Thymus (tissue), 11 donors: ENCODE measurements around the gene WNT2. TPM values are rescaled to one million over a fixed set of nuclear protein-coding genes. Genes with fewer than 3 reads are reported as not detected.

Experiments
- DNase-seq, 9 donors: peaks; one replicate each; pipeline ENCODE4 v3.0.0-alpha.2; 2013; ENCODE audit warnings: low spot score in 9 of 9, low read depth in 6 of 9, missing footprints in 1 of 9
- H3K27ac ChIP-seq, 2 donors: one replicate each; pipeline ENCODE4 v1.5.1; 2013; ENCODE audit warnings: control low read depth in 1 of 2, low read depth in 1 of 2, low read length in 1 of 2, mild to moderate bottlenecking in 1 of 2, moderate library complexity in 1 of 2
- H3K27me3 ChIP-seq, 2 donors: one replicate each; pipeline ENCODE4 v1.5.1; 2013; ENCODE audit warnings: low read length in 1 of 2; ENCODE audit not compliant: control insufficient read depth in 2 of 2, insufficient read depth in 1 of 2
- H3K36me3 ChIP-seq, 2 donors: one replicate each; pipeline ENCODE4 v1.5.1; 2013; ENCODE audit warnings: low read length in 1 of 2, mild to moderate bottlenecking in 1 of 2, moderate library complexity in 1 of 2; ENCODE audit not compliant: control insufficient read depth in 2 of 2, insufficient read depth in 2 of 2
- H3K4me1 ChIP-seq, 2 donors: one replicate each; pipeline ENCODE4 v1.5.1; 2013; ENCODE audit warnings: low read length in 2 of 2; ENCODE audit not compliant: control insufficient read depth in 2 of 2, insufficient read depth in 2 of 2
- H3K4me3 ChIP-seq, 2 donors: one replicate each; pipeline ENCODE4 v1.5.1; 2013; ENCODE audit warnings: low read length in 2 of 2, control low read depth in 1 of 2, mild to moderate bottlenecking in 1 of 2
- H3K9me3 ChIP-seq, 2 donors: one replicate each; pipeline ENCODE4 v1.5.1; 2013; ENCODE audit warnings: low read length in 1 of 2, mild to moderate bottlenecking in 1 of 2; ENCODE audit not compliant: control insufficient read depth in 2 of 2, insufficient read depth in 1 of 2
- WGBS: extraction: QIAGEN DNeasy Blood & Tissue Kit; methylation state at CpG from one replicate; pipeline ENCODE4 v1.1.7; 2013; 5-methylcytosine and 5-hydroxymethylcytosine counted together
- polyA plus RNA-seq: library from polyadenylated mRNA; stranded (reverse); fragments of 200-250 nt; gene quantifications from one replicate; pipeline ENCODE4 v1.2.3, GENCODE V29; 2013
- total RNA-seq: library from RNA; stranded (reverse); fragments of 120-200 nt; gene quantifications from one replicate; pipeline ENCODE4 v1.2.4, GENCODE V29; 2013
- donor health status: healthy.

The WNT2 gene
- total and polyA plus RNA-seq, 2 donors, result 0.14 to 0.24 TPM

- 98% methylated on average over 5 of the region's 5 CpGs for WGBS
- Histone ChIP-seq H3K36me3 (no peaks in the 10 kb centered on the region), H3K4me1 (no peaks in the 10 kb centered on the region), H3K4me3 (no peak overlapping the region), H3K27me3 (peaks cover 0 to 2% of the 10 kb centered on the region in 2 donors), H3K27ac (no peak overlapping the region), H3K9me3 (no peaks in the 10 kb centered on the region)
- no peak for DNase-seq
These were observed 38.2 kb downstream of the WNT2 start for GRCh38 chr7:117284692-117285091.

GRCh38 chr7:117283779-117284178 lies 39.1 kb downstream of the WNT2 start:
- DNase-seq, result no peak
- 95% methylated on average over 6 of the region's 6 CpGs for WGBS
- H3K4me3 ChIP-seq, result no peak overlapping the region
- no peaks in the 10 kb centered on the region for H3K36me3 ChIP-seq
- no peaks in the 10 kb centered on the region for H3K4me1 ChIP-seq
- H3K27me3 ChIP-seq, result peaks cover 0 to 2% of the 10 kb centered on the region in 2 donors
- H3K9me3 ChIP-seq, result no peaks in the 10 kb centered on the region
- H3K27ac ChIP-seq, result no peak overlapping the region

DNA sequence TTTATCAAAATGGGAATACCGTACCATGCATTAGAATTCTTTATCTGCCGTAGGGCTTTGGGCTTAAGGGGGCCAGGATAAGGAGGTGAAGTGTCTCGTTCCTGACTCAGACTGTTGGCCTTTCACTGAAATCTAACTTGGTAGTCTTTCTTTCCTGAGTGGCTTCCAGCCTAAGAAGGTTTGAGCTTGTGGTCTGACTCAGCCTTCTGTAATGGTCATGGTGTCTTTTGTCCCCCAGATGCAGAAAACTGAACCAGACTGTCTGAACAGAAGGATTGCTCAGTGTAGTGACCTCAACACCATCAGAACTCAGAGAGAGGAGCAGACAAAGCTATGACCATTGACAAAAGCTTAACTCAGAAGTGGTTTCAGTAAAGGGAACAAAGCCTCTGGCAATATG lies 39.5 kb downstream of the WNT2 start:
- Histone ChIP-seq H3K9me3 (no peaks in the 10 kb centered on the region), H3K4me1 (no peaks in the 10 kb centered on the region), H3K27ac (no peak overlapping the region), H3K27me3 (peaks cover 0 to 2% of the 10 kb centered on the region in 2 donors), H3K36me3 (no peaks in the 10 kb centered on the region), H3K4me3 (no peak overlapping the region)
- DNase-seq, result no peak
- 92% methylated on average over 3 of the region's 3 CpGs for WGBS

GRCh38 chr7:117282239-117282812 lies 40.5 kb downstream of the WNT2 start:
- Histone ChIP-seq H3K27ac (no peak overlapping the region), H3K36me3 (no peaks in the 10 kb centered on the region), H3K9me3 (no peaks in the 10 kb centered on the region), H3K4me3 (no peak overlapping the region), H3K27me3 (peaks cover 0 to 2% of the 10 kb centered on the region in 2 donors), H3K4me1 (no peaks in the 10 kb centered on the region)
- DNase-seq, result no peak
- 22% methylated on average over 1 of the region's 1 CpG for WGBS

GRCh38 chr7:117281562-117281961 lies 41.3 kb downstream of the WNT2 start:
- H3K9me3 ChIP-seq, result no peaks in the 10 kb centered on the region
- 93% methylated on average over 5 of the region's 5 CpGs for WGBS
- H3K4me1 ChIP-seq, result no peaks in the 10 kb centered on the region
- H3K27ac ChIP-seq, result no peak overlapping the region
- no peak overlapping the region for H3K4me3 ChIP-seq
- DNase-seq, result no peak
- H3K36me3 ChIP-seq, result no peaks in the 10 kb centered on the region
- H3K27me3 ChIP-seq, result peaks cover 0 to 2% of the 10 kb centered on the region in 2 donors

GRCh38 chr7:117279931-117280557 lies 42.8 kb downstream of the WNT2 start:
- peaks cover 0 to 2% of the 10 kb centered on the region in 2 donors for H3K27me3 ChIP-seq
- no peaks in the 10 kb centered on the region for H3K9me3 ChIP-seq
- DNase-seq, result no peak
- H3K4me3 ChIP-seq, result no peak overlapping the region
- no peak overlapping the region for H3K27ac ChIP-seq
- no peaks in the 10 kb centered on the region for H3K36me3 ChIP-seq
- no peaks in the 10 kb centered on the region for H3K4me1 ChIP-seq
- WGBS, result 89% methylated on average over 12 of the region's 12 CpGs

- no peaks in the 10 kb centered on the region for H3K9me3 ChIP-seq
- H3K27me3 ChIP-seq, result peaks cover 0 to 2% of the 10 kb centered on the region in 2 donors
- 91% methylated on average over 2 of the region's 2 CpGs for WGBS
- DNase-seq, result no peak
- peaks cover 0 to 2% of the 10 kb centered on the region in 2 donors for H3K4me1 ChIP-seq
- H3K4me3 ChIP-seq, result no peak overlapping the region
- H3K27ac ChIP-seq, result no peak overlapping the region
- no peaks in the 10 kb centered on the region for H3K36me3 ChIP-seq
These were observed 43.7 kb downstream of the WNT2 start for GRCh38 chr7:117279203-117279602.

DNA sequence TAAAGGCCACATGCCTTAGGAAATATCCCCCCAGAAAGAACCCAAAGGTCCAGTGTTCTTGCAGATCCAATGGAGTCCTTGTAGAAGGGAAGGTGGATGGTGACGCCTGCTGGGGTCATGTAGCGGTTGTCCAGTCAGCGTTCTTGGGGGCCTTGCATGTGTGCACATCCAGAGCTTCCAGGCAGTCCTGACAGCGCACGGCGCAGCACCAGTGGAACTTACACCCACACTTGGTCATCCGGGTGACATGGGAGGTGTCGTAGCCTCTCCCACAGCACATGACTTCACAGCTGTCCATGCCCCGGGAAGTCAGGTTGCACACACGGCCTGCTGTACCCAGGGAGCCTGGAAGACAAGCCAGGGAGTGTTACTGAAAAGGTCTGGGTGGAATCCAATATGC lies 44.8 kb downstream of the WNT2 start:
- 98% methylated on average over 10 of the region's 10 CpGs for WGBS
- H3K9me3 ChIP-seq, result no peaks in the 10 kb centered on the region
- H3K27me3 ChIP-seq, result no peaks in the 10 kb centered on the region
- H3K4me3 ChIP-seq, result no peak overlapping the region
- H3K27ac ChIP-seq, result no peak overlapping the region
- no peaks in the 10 kb centered on the region for H3K36me3 ChIP-seq
- peaks cover 0 to 2% of the 10 kb centered on the region in 2 donors for H3K4me1 ChIP-seq
- DNase-seq, result no peak

DNA sequence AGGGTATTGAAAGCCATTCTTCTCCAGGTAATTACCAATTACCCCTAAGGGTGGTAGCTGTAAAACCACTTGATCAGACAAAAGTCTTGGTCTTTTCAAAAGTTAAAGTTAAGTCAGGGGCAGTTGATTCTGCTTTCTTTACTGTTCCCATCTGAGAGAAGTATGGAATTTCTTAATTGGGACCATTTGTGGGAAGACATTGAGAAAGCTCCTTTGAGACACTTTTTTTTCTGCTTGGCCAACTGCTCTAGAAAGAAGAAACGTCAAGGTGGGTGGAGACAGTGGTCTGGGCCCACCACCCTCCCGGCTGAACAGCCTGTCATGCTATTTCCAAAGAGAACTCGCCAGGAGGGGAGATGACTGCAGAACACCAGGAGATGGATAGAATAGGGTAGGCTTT lies 45.3 kb downstream of the WNT2 start:
- H3K27ac ChIP-seq, result no peak overlapping the region
- no peak overlapping the region for H3K4me3 ChIP-seq
- no peaks in the 10 kb centered on the region for H3K27me3 ChIP-seq
- H3K36me3 ChIP-seq, result no peaks in the 10 kb centered on the region
- H3K9me3 ChIP-seq, result no peaks in the 10 kb centered on the region
- no peak for DNase-seq
- peaks cover 0 to 2% of the 10 kb centered on the region in 2 donors for H3K4me1 ChIP-seq
- WGBS, result 96% methylated on average over 3 of the region's 3 CpGs
